GM21423 (cell line): Measurements from ENCODE around the gene PTHLH.

Experiments used
- ATAC-seq: cut with Tn5 transposase; IDR thresholded peaks from one replicate; pipeline ENCODE4 v1.9.1; 2021; ENCODE audit warnings: mild to moderate bottlenecking, moderate library complexity; ENCODE audit not compliant: unreplicated experiment

The PTHLH gene

DNA sequence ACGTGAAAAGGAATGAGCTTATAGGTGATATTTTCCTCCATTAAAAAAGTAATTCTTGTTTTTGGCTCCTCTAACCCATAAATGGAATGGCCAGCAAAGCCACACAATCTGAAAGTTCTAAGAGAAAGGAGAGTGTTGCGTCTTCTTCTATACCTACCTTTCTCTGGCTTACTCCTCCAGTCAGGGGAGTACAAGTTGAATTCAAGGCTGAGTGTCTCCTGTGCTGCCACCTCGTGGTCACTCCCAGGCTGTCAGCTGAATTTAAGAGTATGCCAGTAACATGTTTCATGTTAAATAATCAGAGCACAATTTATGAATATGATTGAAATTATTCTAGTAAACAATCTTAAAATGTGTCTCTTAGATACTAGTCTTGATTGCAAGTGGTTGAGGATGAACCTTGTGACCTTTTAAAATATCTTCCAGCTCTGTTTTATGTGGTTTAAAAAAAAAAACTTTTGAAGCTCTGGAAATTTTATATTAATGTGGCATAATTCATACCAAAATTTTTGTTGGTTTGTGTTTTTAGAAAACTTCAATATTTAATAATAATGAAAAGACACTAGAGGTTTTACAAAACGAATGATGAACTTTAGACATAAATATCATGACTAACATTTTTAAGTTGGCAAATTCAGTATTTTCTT lies 31.7 kb downstream of the PTHLH start:
- ATAC-seq = peak; percentile 85

DNA sequence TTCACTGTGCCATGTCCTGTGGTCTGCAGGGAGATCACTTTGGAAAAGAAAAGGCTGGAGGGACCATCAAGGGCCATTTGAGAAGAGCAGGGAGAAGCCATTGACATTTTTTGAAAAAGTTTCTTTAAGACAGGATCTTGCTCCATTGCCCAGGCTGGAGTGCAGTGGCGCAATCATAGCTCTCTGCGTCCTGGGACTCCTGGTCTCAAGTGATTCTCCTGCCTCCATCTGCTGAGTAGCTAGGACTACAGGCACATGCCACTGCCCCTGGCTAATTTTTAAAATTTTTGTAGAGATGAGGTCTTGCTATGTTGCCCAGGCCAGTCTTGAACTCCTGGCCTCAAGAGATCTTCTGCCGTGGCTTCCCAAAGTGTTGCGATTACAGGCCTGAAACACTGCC lies 32.3 kb downstream of the PTHLH start:
- ATAC-seq = no peak

DNA sequence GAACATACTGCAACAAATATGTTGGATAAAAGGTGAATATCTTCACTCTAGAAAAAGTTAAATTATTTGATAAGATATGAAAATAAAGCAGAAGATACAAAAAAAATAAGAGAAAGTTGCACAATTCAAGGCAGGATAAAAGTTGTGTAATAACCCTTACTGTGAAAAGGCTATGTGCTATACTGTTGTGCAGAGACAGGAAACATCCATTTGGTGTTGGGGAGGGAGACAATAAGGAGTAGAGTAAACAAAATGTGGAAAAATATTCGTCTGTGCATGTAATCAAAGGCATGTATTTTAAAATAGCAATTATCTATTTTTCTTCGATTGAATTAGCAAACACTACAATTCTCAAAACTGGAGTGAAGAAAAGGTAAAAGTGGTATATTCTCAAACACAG lies 34.8 kb downstream of the PTHLH start:
- ATAC-seq = no peak

DNA sequence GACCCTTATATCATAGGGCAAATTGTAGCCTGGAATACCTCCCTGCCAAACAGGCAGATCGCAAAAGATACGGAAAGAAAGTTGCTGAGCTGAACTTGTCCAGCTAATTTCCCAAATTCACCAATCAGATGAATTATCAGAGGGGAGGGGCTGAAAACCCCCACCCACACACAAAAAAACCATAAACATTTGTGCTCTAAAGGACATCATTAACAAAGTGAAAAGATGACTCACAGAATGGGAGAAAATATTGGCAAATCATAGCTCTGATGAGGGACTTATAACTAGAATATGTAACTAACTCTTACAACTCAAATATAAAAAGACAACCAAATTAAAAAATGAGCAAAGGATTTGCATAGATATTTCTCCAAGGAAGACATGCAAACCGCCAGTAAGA lies 36.3 kb downstream of the PTHLH start:
- no peak for ATAC-seq

DNA sequence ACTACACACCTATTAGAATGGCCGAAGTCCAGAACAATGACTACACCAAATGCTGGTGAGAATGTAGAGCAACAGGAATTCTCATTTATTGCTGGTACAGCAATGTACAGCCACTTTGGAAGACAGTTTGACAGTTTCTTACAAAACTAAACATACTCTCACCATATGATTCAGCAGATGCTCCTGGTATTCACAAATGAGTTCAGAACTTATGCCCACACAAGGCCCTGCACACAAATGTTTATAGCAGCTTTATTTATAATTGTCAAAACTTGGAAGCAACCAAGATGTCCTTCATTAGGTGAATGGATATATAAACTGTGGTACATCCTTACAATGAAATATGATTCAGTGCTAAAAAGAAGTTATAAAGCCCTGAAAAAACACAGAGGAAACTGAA lies 38.3 kb downstream of the PTHLH start:
- no peak for ATAC-seq

DNA sequence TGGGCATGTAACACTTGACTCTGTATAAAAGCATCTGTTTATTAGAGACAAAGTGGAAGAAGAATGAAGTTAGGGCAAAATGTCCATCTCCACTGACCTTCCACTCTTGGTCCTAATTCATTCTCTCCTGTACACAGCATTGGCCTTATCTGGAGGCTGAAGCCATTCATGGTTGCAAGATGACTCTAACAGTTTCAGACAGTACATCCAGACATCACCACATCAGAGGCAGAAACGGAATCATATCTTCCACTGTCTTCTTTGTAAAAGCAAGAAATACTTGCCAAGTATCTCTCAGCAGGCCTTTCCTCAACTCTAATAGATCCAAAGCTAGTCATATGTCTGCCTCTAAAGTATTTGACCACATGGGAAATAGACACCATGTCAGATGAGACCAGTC lies 41.1 kb downstream of the PTHLH start:
- ATAC-seq = no peak

DNA sequence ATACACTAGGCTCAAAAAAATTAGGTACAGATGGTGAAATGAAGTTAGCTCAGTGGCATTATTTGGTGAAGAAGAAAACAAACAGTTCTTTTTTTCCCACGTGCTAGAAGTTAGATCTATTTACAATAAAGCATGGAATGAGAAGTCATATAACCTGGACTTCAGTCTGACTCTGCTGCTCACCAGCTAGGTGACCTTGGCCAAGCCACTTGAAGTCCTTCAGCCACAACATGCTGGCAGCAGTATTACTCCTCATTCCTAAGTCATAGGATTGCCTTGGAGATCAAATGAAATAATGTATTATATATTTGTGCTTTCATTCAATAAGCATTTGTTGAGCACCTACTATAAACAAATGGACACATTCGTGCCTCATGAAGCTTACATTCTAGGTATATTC lies 45.2 kb downstream of the PTHLH start:
- ATAC-seq = no peak

DNA sequence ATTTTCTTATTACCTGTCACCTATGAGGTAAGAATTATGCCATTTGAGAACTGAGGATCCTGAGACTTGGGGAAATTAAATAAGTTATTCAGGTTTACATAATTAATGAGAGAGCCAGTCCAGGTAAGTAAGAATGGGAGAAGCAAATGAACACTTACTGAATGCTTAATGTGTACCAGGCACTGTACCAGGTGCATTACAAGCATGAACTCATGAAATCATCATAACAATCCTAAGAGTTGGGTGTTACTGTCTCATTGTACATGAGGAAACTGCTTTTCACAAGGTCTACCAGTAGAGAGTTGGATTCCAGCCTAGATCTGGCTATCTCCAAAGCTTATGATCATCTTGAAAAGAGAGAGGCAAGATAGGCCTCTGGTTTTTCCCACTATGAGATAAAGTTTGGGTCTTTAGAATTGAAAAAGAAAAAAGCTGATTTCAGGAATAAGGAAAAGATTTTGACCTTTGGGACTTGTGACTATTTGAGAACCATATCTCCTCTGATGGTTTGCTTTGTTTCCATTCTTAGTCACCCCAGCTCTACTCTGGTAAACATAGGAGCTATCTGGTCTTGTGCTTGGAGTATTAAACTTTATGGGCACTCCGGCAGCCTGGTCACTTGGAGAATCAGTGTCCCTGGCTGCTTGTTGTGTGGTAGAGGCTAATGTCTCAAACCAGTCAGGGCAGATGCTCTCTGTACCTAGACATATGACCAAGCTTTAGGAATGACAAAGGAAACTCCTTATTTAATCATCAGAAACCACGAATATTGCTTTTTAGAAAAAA lies 48.0 kb downstream of the PTHLH start:
- no peak for ATAC-seq

DNA sequence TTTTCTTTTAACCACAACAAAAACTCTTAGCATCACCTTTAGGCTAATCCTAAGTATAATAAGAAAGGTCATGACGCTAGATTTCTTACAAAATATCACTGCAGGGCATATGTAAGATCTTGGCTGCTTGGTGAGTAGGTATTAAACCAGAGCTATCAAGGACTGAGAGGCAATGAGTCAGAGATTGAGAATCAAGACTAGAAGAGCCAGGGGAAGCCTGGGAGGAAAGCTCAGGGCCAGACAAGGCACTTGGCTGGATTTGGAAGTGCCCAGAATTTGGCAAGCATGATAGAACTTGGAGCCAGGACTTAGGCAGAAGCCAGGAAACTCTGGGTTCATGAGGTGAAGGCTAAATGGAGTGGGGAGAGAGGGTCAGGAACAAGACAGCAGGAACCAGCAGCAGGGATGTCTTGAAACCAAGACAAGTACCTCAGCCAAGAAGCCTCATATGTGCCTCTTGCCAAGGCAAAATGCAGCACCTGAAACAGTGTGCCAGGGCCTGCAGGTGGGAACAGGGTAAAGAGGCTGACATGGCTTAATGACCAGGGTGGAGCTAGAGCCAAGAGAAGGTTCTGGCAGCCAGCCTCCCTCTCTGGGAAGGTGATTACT lies 49.9 kb downstream of the PTHLH start:
- no peak for ATAC-seq

DNA sequence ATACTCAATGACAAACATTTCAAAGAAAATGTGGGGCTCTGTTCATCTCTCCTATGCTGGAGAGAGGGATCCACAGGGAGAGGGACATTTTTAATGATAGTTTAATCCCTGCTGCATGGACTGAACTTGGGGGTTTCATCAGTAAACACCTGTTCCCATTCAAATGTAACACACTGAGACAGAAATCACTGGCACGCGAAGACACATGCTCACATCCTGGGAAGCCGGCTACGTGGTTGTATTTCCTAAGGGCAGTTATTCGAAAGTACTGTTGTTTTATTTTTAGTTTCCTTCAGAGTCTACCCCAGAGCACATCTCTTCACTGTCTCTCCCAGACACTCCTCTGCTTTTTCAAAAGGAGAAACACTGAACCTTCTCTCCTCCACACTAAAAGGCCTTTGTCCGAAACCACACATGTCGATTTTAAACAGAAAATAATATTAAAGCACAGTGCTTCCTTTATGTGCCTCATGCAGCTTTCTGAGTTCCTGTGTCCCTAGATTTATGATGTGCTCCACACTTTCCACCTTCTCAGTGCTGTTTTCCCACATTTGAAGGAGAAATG lies 52.8 kb downstream of the PTHLH start:
- ATAC-seq = no peak

DNA sequence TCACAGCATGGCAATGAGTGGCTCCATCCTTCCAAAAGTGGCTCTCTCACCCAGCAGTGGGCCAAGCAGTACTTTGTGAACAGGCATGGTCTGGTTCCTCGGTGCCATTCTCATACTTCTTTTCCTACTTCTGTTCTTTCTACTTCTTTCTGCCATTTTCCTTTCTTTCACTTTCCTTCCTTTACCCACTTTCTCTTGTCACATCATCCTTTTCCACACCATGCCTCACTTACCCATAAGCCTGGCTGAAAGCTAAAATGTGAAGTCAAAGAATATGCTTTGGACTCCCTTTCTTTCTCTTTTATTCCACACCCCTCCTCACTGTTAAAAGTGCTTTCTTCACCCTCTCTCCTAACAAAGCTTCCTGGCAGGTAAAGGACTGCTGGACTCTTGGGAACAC lies 57.0 kb downstream of the PTHLH start:
- ATAC-seq = no peak

DNA sequence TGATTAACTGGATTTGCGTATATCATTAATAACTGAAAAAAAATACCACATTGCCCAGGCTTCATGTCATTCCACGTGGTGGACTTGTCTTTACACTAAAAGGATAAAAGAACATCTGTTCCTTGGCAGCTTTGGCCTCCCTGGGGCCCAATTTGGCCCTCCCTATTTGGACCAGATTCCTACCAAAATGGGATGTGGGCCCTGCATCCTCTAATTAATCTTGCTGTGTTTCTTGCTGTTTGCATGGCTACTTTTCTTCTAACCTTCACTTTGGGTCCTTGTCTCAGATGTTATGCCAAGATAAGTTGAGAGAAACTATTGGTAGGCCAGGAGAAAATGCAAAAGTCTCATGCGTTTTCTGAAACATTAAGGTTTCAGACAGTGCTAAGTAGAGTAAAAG lies 57.5 kb downstream of the PTHLH start:
- no peak for ATAC-seq

DNA sequence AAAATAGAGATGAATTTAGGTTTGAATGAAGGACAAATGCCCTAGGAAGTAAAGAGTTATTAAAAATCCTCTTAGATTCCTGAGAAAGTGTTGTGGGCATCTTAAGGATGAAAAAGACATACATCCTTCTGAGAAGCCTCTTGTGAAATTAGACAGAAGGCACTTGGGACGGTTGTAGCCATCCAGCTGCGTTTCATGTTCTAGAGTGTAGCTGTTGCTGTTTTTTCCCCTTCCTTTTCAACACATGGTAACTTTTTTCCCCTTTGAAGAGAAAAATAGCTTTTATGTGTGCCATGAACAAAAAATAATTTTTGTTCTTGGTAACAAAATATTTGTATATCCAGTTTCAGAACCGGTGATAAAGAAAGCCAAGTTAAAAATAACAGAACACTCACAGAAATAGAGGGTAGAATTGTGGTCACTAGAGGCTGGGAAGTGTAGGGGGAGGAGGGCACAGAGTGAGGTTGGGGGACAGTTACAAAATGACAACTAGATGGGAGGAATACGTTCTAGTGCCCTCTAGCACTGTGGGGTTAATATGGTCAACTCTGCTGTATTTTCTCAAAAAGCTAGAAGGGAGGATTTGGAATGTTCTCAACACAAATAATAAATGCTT lies 58.4 kb downstream of the PTHLH start:
- no peak for ATAC-seq

DNA sequence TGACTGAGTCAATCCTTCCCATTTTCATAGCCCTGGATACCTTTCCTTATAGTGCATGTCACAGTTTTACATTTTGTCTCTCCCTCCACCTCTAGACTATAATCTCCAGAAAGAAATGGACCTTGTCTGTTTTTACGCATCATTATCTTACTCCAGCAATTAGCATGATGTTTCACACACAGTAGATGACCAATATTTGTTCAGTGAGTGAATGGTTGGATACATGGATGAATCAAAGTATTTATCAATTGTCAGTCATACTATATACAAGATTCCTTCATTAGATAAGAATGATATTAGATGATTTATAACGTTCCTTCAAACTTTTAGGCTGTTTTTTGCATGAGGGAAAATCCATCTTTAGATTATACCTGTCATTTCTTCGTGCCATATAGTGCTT lies 61.1 kb downstream of the PTHLH start:
- no peak for ATAC-seq
